ENCODE measurements around the gene ATP2C1.

ATP2C1 gene

DNA sequence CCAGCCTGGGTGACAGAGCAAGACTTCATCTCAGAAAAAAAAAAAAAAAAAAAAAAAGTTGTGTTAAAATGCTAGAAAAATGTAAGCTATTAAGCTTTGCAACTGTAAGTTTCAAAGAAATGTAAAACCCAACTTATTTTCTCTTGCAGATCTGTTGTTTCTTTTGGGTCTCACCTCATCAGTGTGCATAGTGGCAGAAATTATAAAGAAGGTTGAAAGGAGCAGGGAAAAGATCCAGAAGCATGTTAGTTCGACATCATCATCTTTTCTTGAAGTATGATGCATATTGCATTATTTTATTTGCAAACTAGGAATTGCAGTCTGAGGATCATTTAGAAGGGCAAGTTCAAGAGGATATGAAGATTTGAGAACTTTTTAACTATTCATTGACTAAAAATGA, 107.2 kb downstream of the ATP2C1 start:
- TF ChIP-seq POLR2A (IDR thresholded peaks at IDR 0.05; ENCODE audit: low read length): no peak
- no peak for TF ChIP-seq GATA1 (IDR thresholded peaks at IDR 0.05; ENCODE audit: low read depth, low read length)
- no peak for DNase-seq

- no peak for TF ChIP-seq POLR2A (IDR thresholded peaks at IDR 0.05; ENCODE audit: low read length)
- no peak for TF ChIP-seq GATA1 (IDR thresholded peaks at IDR 0.05; ENCODE audit: low read depth, low read length)
- DNase-seq: no peak
These were observed 110.7 kb downstream of the ATP2C1 start for GRCh38 chr3:131004603-131005002.

GRCh38 chr3:131007256-131007655, 113.4 kb downstream of the ATP2C1 start:
- DNase-seq: no peak
- TF ChIP-seq POLR2A (IDR thresholded peaks at IDR 0.05; ENCODE audit: low read length): no peak
- TF ChIP-seq GATA1 (IDR thresholded peaks at IDR 0.05; ENCODE audit: low read depth, low read length): no peak

GRCh38 chr3:131007782-131008181, 113.9 kb downstream of the ATP2C1 start:
- DNase-seq: no peak
- TF ChIP-seq POLR2A (IDR thresholded peaks at IDR 0.05; ENCODE audit: low read length): no peak
- TF ChIP-seq GATA1 (IDR thresholded peaks at IDR 0.05; ENCODE audit: low read depth, low read length): no peak

GRCh38 chr3:131008326-131008725, 114.4 kb downstream of the ATP2C1 start:
- TF ChIP-seq GATA1 (IDR thresholded peaks at IDR 0.05; ENCODE audit: low read depth, low read length) (no peak), POLR2A (IDR thresholded peaks at IDR 0.05; ENCODE audit: low read length) (no peak)

DNA sequence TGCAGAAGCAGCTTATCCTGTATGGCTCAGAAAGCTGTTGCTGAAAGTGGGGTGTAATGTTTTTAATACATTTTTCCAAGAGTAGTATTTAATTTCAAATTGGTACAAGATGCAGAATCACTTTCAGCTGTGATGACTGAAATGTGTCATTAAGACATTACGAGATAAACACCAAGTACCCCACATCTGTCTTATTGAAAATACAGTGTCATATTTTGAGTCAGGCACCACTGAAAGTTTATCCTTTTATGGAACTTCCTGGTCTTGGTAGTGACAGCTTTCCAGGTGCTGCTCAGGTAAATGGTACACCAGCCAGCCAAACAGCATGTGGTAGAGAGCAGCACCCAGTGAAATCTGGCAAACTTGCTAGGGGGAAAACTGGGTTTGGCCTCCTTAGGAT, 115.8 kb downstream of the ATP2C1 start:
- no peak for DNase-seq
- TF ChIP-seq GATA1 (IDR thresholded peaks at IDR 0.05; ENCODE audit: low read depth, low read length) (no peak), POLR2A (IDR thresholded peaks at IDR 0.05; ENCODE audit: low read length) (no peak)

More at GRCh38 chr3:131008326-131008725, 114.4 kb downstream of the ATP2C1 start:
- DNase-seq: no peak

DNA sequence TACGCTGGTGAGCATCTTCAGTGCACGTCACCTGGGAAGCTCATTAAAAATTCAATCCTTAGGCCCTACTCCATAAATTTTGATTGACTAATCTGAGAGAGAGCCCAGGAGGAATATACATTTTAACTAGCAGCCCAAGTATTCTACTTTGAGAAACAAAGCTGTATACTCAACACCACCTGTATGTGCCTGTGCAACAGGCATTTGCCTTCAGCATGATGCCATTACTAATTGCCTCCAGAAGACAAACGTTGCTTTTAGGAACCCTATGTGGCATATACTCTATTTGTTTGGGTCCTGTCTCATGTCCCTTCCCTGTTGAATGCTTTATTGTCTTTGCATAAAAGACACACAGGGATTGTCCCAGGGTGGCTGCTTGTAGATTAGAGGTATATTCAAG, 125.1 kb downstream of the ATP2C1 start:
- TF ChIP-seq POLR2A (IDR thresholded peaks at IDR 0.05; ENCODE audit: low read length): no peak
- no peak for TF ChIP-seq GATA1 (IDR thresholded peaks at IDR 0.05; ENCODE audit: low read depth, low read length)

DNA sequence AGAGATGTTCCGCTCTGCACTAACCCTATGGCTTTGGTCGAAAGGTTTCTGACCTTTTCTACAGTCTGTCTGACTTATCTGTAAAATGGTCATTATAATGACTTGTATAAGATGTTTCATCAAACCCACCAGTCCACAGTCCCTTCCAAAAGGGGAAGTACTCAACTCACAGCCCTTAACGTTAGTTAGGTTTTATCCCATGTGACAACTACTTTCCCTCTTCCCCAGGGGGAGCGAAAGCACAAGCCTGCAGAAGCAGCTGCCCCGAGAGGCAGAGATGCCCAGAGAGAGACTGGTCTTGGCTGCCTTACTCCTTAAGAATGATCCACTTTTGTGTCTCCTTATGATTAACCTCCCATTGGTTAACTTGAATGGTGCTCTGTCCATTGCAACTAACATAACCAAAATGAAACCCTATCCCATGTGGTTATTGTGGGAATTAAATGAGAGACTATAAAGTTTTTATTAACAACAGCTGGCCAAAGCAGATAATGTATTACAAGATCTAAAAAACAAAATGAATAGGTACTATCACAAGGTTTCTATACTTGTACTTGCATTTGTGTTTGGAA, 126.3 kb downstream of the ATP2C1 start:
- no peak for TF ChIP-seq POLR2A (IDR thresholded peaks at IDR 0.05; ENCODE audit: low read length)
- TF ChIP-seq GATA1 (IDR thresholded peaks at IDR 0.05; ENCODE audit: low read depth, low read length): no peak
- DNase-seq: peak; percentile 12 to 27

More for the DNA sequence above, 125.1 kb downstream of the ATP2C1 start:
- no peak for DNase-seq

DNA sequence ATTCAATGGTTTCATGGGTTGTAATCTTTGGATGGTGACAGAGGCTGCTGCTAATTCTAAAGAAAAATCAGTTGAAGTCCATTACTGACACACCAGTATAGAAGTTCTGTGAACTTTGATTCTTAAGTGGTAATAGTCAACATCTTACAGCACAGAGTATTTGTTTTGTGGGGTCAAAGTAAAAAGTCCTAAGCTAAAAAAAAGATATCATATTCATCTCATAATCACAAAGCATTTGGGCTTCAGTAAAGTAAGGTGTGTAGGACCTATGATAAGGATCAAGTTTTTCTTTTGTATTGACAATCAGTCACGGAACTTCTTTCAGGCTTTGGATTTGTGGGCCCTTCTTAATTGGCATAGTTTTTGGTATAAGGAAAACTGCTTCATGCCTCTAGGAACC, 131.7 kb downstream of the ATP2C1 start:
- no peak for TF ChIP-seq POLR2A (IDR thresholded peaks at IDR 0.05; ENCODE audit: low read length)
- no peak for TF ChIP-seq GATA1 (IDR thresholded peaks at IDR 0.05; ENCODE audit: low read depth, low read length)
- no peak for DNase-seq

GRCh38 chr3:131026321-131027151, 132.7 kb downstream of the ATP2C1 start, which contains the start of the genes ASTE1 and NEK11:
Gene ASTE1 (minus strand): TSS chr3:131026825. CDS start chr3:131025306, 1,519 bp downstream.
Gene NEK11 (plus strand): TSS chr3:131026877. CDS start chr3:131029709, 2,832 bp downstream.
- DNase-seq: peak; percentile 93 to 94
- TF ChIP-seq GATA1 (IDR thresholded peaks at IDR 0.05; ENCODE audit: low read depth, low read length) (no peak), POLR2A (IDR thresholded peaks at IDR 0.05; ENCODE audit: low read length) (peak; percentile 93)

- no peak for TF ChIP-seq POLR2A (IDR thresholded peaks at IDR 0.05; ENCODE audit: low read length)
- no peak for TF ChIP-seq GATA1 (IDR thresholded peaks at IDR 0.05; ENCODE audit: low read depth, low read length)
- DNase-seq: no peak
These were observed 135.0 kb downstream of the ATP2C1 start for GRCh38 chr3:131028844-131029243.

- no peak for DNase-seq
- TF ChIP-seq POLR2A (IDR thresholded peaks at IDR 0.05; ENCODE audit: low read length) (no peak), GATA1 (IDR thresholded peaks at IDR 0.05; ENCODE audit: low read depth, low read length) (no peak)
These were observed 137.8 kb downstream of the ATP2C1 start for GRCh38 chr3:131031660-131032059.

- no peak for TF ChIP-seq GATA1 (IDR thresholded peaks at IDR 0.05; ENCODE audit: low read depth, low read length)
- no peak for TF ChIP-seq POLR2A (IDR thresholded peaks at IDR 0.05; ENCODE audit: low read length)
- peak; percentile 60 to 75 for DNase-seq
These were observed 139.7 kb downstream of the ATP2C1 start for GRCh38 chr3:131033480-131034080.

DNA sequence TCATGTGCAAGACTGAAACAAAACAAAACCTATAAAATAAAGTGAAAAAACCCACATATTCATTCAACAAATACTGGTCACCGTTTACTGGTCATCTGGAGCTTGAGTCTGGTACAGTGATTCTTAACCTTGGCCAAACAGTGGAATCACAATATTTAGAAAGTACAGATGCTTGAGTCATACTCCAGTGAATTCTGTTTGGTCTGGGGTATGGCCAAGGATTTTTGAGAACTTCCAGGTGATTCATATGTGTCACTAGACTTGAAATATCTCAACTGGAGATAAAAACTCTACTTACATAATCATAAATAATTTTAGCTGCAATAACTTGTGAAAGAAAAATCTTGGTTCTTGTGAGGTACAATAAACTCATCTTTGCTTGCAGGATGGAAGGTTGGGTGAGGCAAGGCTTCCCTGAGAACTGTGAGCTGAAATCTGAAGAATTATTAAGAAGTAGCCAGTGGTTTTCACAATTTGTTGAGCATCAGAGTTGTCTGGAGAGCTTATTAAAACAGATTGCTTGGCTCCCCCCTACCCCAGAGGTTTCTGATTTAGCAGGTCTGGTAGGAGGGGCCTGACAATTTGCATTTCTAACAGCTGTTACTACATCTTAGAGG, 142.4 kb downstream of the ATP2C1 start:
- DNase-seq: no peak
- no peak for TF ChIP-seq POLR2A (IDR thresholded peaks at IDR 0.05; ENCODE audit: low read length)
- TF ChIP-seq GATA1 (IDR thresholded peaks at IDR 0.05; ENCODE audit: low read depth, low read length): no peak
